H1 (cell line): ENCODE measurements around the gene RNF114. TPM values are rescaled to one million over a fixed set of nuclear protein-coding genes. Genes with fewer than 3 reads are reported as not detected.

ENCODE experiments used
- CTCF ChIA-PET: fragments of 300-600 bp; sonication (Branson Sonifier 250); formaldehyde crosslinking; loops from one replicate; lab custom pipeline; 2021; ENCODE audit not compliant: partially characterized antibody; lab: Charles Lee
- POLR2A ChIA-PET: fragments of 300-600 bp; sonication (Branson Sonifier 250); formaldehyde crosslinking; loops from one replicate; lab custom pipeline; 2021; ENCODE audit warnings: inconsistent platforms; ENCODE audit not compliant: partially characterized antibody; lab: Charles Lee
- DNase-seq, 2 experiments: peaks; one replicate each; pipeline versions ENCODE4 v3.0.0 to v3.0.0-alpha.2; 2010 to 2022; ENCODE audit warnings: low spot score in 2 of 2, low read depth in 1 of 2, mixed read lengths in 1 of 2
- FAIRE-seq: peaks from 2 replicates; lab custom pipeline; 2011; peaks lifted over from hg19 to GRCh38; lab: Jason Lieb, UNC
- H2AFZ ChIP-seq: 2 replicates; pipeline ENCODE4 v1.8.1; 2012; ENCODE audit warnings: low read length, inconsistent platforms
- H2AK5ac ChIP-seq: 2 replicates; pipeline ENCODE4 v1.6.1; 2013; ENCODE audit warnings: low read depth, low read length
- H2BK120ac ChIP-seq: replicated peaks from 2 replicates; pipeline ENCODE3; 2013; ENCODE audit warnings: low read depth, low read length, inconsistent platforms
- H2BK12ac ChIP-seq: 2 replicates; pipeline ENCODE4 v1.6.1; 2013; ENCODE audit warnings: low read depth, low read length
- H2BK15ac ChIP-seq: 2 replicates; pipeline ENCODE4 v1.6.1; 2013; ENCODE audit warnings: low read length
- H2BK20ac ChIP-seq: 2 replicates; pipeline ENCODE4 v1.6.1; 2013; ENCODE audit warnings: low read length
- H2BK5ac ChIP-seq: 2 replicates; pipeline ENCODE4 v1.6.1; 2013; ENCODE audit warnings: low read depth, low read length
- H3K14ac ChIP-seq: 2 replicates; pipeline ENCODE4 v1.6.1; 2013; ENCODE audit warnings: inconsistent platforms; ENCODE audit not compliant: insufficient read length
- H3K18ac ChIP-seq: 2 replicates; pipeline ENCODE4 v1.6.1; 2013; ENCODE audit warnings: low read length; ENCODE audit errors: extremely low read depth
- H3K23ac ChIP-seq: 2 replicates; pipeline ENCODE4 v1.6.1; 2013; ENCODE audit warnings: inconsistent platforms; ENCODE audit not compliant: insufficient read length
- H3K23me2 ChIP-seq: 2 replicates; pipeline ENCODE4 v1.6.1; 2013; ENCODE audit warnings: low read depth, low read length
- H3K27ac ChIP-seq: 2 replicates; pipeline ENCODE4 v1.6.1; 2011; ENCODE audit warnings: low read depth, low read length, inconsistent platforms
- H3K27me3 ChIP-seq, 4 experiments: replicated peaks in 1 of 4; 1 replicate in 1 of 4; 2 replicates in 3 of 4; pipeline versions ENCODE4 v1.6.1 to v1.8.1; 2011 to 2013; ENCODE audit warnings: low read length in 3 of 4, mild to moderate bottlenecking in 3 of 4, inconsistent platforms in 2 of 4, mixed read lengths in 2 of 4, moderate library complexity in 1 of 4; ENCODE audit not compliant: control insufficient read depth in 3 of 4, insufficient read depth in 3 of 4; ENCODE audit errors: extremely low read depth in 1 of 4
- H3K36me3 ChIP-seq, 4 experiments: 2 replicates each; pipeline versions ENCODE4 v1.6.1 to v1.8.1; 2011 to 2013; ENCODE audit warnings: mild to moderate bottlenecking in 4 of 4, low read length in 3 of 4, moderate library complexity in 2 of 4, control low read depth in 1 of 4, inconsistent platforms in 1 of 4; ENCODE audit not compliant: insufficient read depth in 4 of 4, control insufficient read depth in 2 of 4
- H3K4ac ChIP-seq: replicated peaks from 2 replicates; pipeline ENCODE3; 2013; ENCODE audit warnings: low read length, low read depth, mixed read lengths, inconsistent platforms; ENCODE audit not compliant: insufficient read length
- H3K4me1 ChIP-seq, 4 experiments: replicated peaks in 1 of 4; 1 replicate in 1 of 4; 2 replicates in 3 of 4; pipeline versions ENCODE4 v1.6.1 to v1.8.1; 2011 to 2013; ENCODE audit warnings: low read length in 3 of 4, inconsistent platforms in 2 of 4, mixed read lengths in 1 of 4; ENCODE audit not compliant: insufficient read depth in 4 of 4, control insufficient read depth in 3 of 4
- H3K4me2 ChIP-seq, 2 experiments: 2 replicates each; pipeline versions ENCODE4 v1.6.1 to v1.8.1; 2011 to 2013; ENCODE audit warnings: low read depth in 2 of 2, low read length in 2 of 2, control low read depth in 1 of 2, inconsistent platforms in 1 of 2, mild to moderate bottlenecking in 1 of 2; ENCODE audit not compliant: insufficient read depth in 1 of 2
- H3K4me3 ChIP-seq, 4 experiments: fragments of 200-600, 300-600 bp in 1 of 4; sonication (generic), shearing (Covaris generic), sonication (Bioruptor Twin) in 1 of 4; 2 replicates each; pipeline versions ENCODE4 v1.5.1 to v1.8.1; 2011 to 2016; ENCODE audit warnings: low read length in 4 of 4, low read depth in 3 of 4, control low read depth in 2 of 4, inconsistent platforms in 2 of 4, mild to moderate bottlenecking in 2 of 4, mixed read lengths in 1 of 4, moderate library complexity in 1 of 4; ENCODE audit not compliant: insufficient read depth in 2 of 4; ENCODE audit errors: extremely low read depth in 1 of 4
- H3K56ac ChIP-seq: replicated peaks from 2 replicates; pipeline ENCODE3; 2013; ENCODE audit warnings: low read depth, mild to moderate bottlenecking, mixed read lengths, low read length, inconsistent platforms; ENCODE audit not compliant: insufficient read length
- H3K79me1 ChIP-seq: 2 replicates; pipeline ENCODE4 v1.6.1; 2013; ENCODE audit warnings: low read depth, low read length, control low read depth
- H3K79me2 ChIP-seq, 2 experiments: 2 replicates each; pipeline versions ENCODE4 v1.6.1 to v1.8.1; 2012 to 2013; ENCODE audit warnings: low read length in 2 of 2, mild to moderate bottlenecking in 2 of 2, inconsistent platforms in 1 of 2; ENCODE audit not compliant: insufficient read depth in 2 of 2, control insufficient read depth in 1 of 2
- H3K9ac ChIP-seq, 4 experiments: replicated peaks in 1 of 4; 1 replicate in 1 of 4; 2 replicates in 3 of 4; pipeline versions ENCODE4 v1.6.1 to v1.8.1; 2011 to 2013; ENCODE audit warnings: low read depth in 3 of 4, low read length in 3 of 4, control low read depth in 2 of 4, mild to moderate bottlenecking in 2 of 4, moderate library complexity in 2 of 4, inconsistent platforms in 1 of 4; ENCODE audit errors: extremely low read depth in 1 of 4
- H3K9me3 ChIP-seq, 2 experiments: 2 replicates each; pipeline versions ENCODE4 v1.6.1 to v1.8.1; 2012 to 2013; ENCODE audit warnings: mild to moderate bottlenecking in 2 of 2, moderate library complexity in 2 of 2, control low read depth in 1 of 2, inconsistent platforms in 1 of 2, low read depth in 1 of 2, low read length in 1 of 2, mixed read lengths in 1 of 2; ENCODE audit not compliant: insufficient read depth in 2 of 2
- H4K20me1 ChIP-seq, 2 experiments: replicated peaks in 1 of 2; 2 replicates each; pipeline versions ENCODE3 to v1.8.1; 2011 to 2013; ENCODE audit warnings: inconsistent platforms in 2 of 2, low read length in 2 of 2, mild to moderate bottlenecking in 1 of 2; ENCODE audit not compliant: insufficient read depth in 2 of 2, control insufficient read depth in 1 of 2
- H4K5ac ChIP-seq: 2 replicates; pipeline ENCODE4 v1.6.1; 2013; ENCODE audit warnings: low read length, low read depth, mixed read lengths, inconsistent platforms; ENCODE audit not compliant: insufficient read length
- H4K8ac ChIP-seq: 2 replicates; pipeline ENCODE4 v1.8.0; 2013; ENCODE audit warnings: mild to moderate bottlenecking, moderate library complexity, low read length, inconsistent platforms; ENCODE audit not compliant: insufficient read depth; ENCODE audit errors: extremely low read depth
- H4K91ac ChIP-seq: replicated peaks from 2 replicates; pipeline ENCODE3; 2013; ENCODE audit warnings: low read length, mixed read lengths, inconsistent platforms; ENCODE audit not compliant: insufficient read length
- ASH2L ChIP-seq: fragments of 200-600, 300-600 bp; sonication (generic); IDR thresholded peaks from one replicate; pipeline ENCODE4 v1.7.1; 2017; ENCODE audit warnings: low read length
- CHD2 ChIP-seq: IDR thresholded peaks from 2 replicates; pipeline ENCODE4 v1.6.1; 2012; ENCODE audit warnings: low read length, improper control_type of control experiment
- EGR1 ChIP-seq: IDR thresholded peaks from 2 replicates; pipeline ENCODE4 v1.6.1; 2011; ENCODE audit warnings: low read depth, low read length, borderline replicate concordance
- EP300 ChIP-seq, 2 experiments: IDR thresholded peaks; 1 replicate in 1 of 2; 2 replicates in 1 of 2; pipeline ENCODE4 v1.6.1; 2011 to 2012; ENCODE audit warnings: low read depth in 2 of 2, low read length in 2 of 2, mild to moderate bottlenecking in 2 of 2, borderline replicate concordance in 1 of 2, inconsistent platforms in 1 of 2, moderate library complexity in 1 of 2
- GABPA ChIP-seq: IDR thresholded peaks from 2 replicates; pipeline ENCODE4 v1.6.1; 2011; ENCODE audit warnings: mild to moderate bottlenecking, low read length, moderate library complexity, borderline replicate concordance; ENCODE audit not compliant: insufficient read depth
- JUN ChIP-seq: IDR thresholded peaks from 2 replicates; pipeline ENCODE4 v1.6.1; 2011; ENCODE audit warnings: low read depth, mild to moderate bottlenecking, improper control_type of control experiment, low read length
- KDM4A ChIP-seq: IDR thresholded peaks from one replicate; pipeline ENCODE4 v1.7.1; 2012; ENCODE audit warnings: low read depth, mild to moderate bottlenecking, moderate library complexity, low read length, inconsistent platforms; ENCODE audit not compliant: severe bottlenecking
- NRF1 ChIP-seq: IDR thresholded peaks from 2 replicates; pipeline ENCODE4 v1.6.1; 2011; ENCODE audit warnings: mild to moderate bottlenecking, low read depth, low read length, improper control_type of control experiment
- PHF8 ChIP-seq: fragments of 200-600 bp; sonication (generic); conservative IDR thresholded peaks from 2 replicates; pipeline ENCODE4 v1.7.1; 2012; ENCODE audit warnings: low read depth, mild to moderate bottlenecking, inconsistent platforms, low read length, moderate library complexity
- TAF7 ChIP-seq: optimal IDR thresholded peaks from 2 replicates; pipeline ENCODE3; 2011; ENCODE audit warnings: low read depth, mild to moderate bottlenecking, inconsistent platforms, low read length, moderate library complexity, borderline replicate concordance
- WGBS, 2 experiments: shearing (Covaris generic) in 1 of 2; methylation state at CpG; one replicate each; pipeline versions ENCODE4 v1.1.6 to v1.1.7; 2013 to 2015; ENCODE audit warnings: low lambda C conversion rate in 2 of 2, mixed read lengths in 2 of 2, inconsistent platforms in 1 of 2, low coverage in 1 of 2, missing lambda C conversion rate in 1 of 2; ENCODE audit not compliant: insufficient replicate concordance in 2 of 2, insufficient coverage in 1 of 2, insufficient read length in 1 of 2; ENCODE audit errors: extremely low coverage in 1 of 2, missing lambda C conversion rate in 1 of 2; 5-methylcytosine and 5-hydroxymethylcytosine counted together
- polyA plus RNA-seq, 7 experiments: library from polyadenylated mRNA; depleted of rRNA in 3 of 7; stranded (reverse) in 5 of 7; unstranded in 2 of 7; fragments of >200 nt in 5 of 7; fragments of 200-250 nt in 2 of 7; gene quantifications; 1 replicate in 5 of 7; 2 replicates in 1 of 7; 4 replicates in 1 of 7; pipeline versions ENCODE4 v1.2.1 to v1.2.3, GENCODE V29; 2011 to 2013; ENCODE audit warnings: missing spikeins in 2 of 7, mixed read lengths in 2 of 7
- total RNA-seq: library from RNA; stranded (reverse); fragmentation: NEBNext Ultra II Directional; extraction: Animal tissue kit (Norgen Biotek cat#: 25700); gene quantifications from 2 replicates; pipeline ENCODE4 v1.2.1, GENCODE V29; 2021
- TF ChIP-seq, protein P1 (sequence below): IDR thresholded peaks from 2 replicates; pipeline ENCODE4 v1.6.1; 2012; ENCODE audit warnings: inconsistent platforms

The RNF114 gene
- total and polyA plus RNA-seq, 2 of the 8 experiments (the other 6 are each of a cell fraction or from before 2014, with no cell fraction given) = 81.7 to 89.9 TPM

DNA sequence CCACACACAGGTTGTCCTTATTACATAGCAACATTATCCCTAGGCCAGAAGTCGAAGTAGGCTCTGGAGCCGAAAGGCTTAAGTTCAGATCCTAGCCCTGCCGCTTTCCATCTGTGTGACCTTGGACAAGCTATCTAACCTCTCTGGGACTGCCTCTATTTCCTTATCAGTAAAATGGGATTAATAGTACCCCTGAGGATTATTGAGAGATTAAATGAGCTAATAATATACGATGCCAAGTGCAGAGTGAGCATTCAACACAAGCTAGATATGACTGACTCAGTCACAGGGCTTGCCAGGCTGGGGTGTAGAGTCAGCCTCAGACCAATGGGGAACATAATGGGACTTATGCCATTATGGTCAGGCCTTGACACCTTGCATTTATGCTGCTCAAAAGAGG, 11.9 kb upstream of the RNF114 start:
- H3K56ac ChIP-seq = no peak overlapping the region
- no peak for FAIRE-seq
- TF ChIP-seq KDM4A = no peak
- TF ChIP-seq, protein P1, sequence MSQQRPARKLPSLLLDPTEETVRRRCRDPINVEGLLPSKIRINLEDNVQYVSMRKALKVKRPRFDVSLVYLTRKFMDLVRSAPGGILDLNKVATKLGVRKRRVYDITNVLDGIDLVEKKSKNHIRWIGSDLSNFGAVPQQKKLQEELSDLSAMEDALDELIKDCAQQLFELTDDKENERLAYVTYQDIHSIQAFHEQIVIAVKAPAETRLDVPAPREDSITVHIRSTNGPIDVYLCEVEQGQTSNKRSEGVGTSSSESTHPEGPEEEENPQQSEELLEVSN = no peak
- TF ChIP-seq EGR1 = no peak
- no peak for TF ChIP-seq JUN
- TF ChIP-seq TAF7 = no peak
- no peak for TF ChIP-seq ASH2L
- TF ChIP-seq EP300 (IDR thresholded peaks at IDR 0.05; ENCODE audit: borderline replicate concordance in 1 of 2, low read depth in 2 of 2, low read length in 2 of 2) = no peak
- TF ChIP-seq PHF8 = no peak
- TF ChIP-seq NRF1 = no peak
- TF ChIP-seq CHD2 = no peak
- no peak for TF ChIP-seq GABPA
- TF ChIP-seq, all 59 proteins: peak for 0
- H3K4me2 ChIP-seq = no peak overlapping the region
- no peak for DNase-seq
- no peak overlapping the region for H3K4ac ChIP-seq
- H2AFZ ChIP-seq = no peak overlapping the region
- no peak overlapping the region for H4K5ac ChIP-seq
- H3K23ac ChIP-seq = no peak overlapping the region
- no peaks in the 10 kb centered on the region for H4K20me1 ChIP-seq
- H3K79me2 ChIP-seq = no peaks in the 10 kb centered on the region
- no peaks in the 10 kb centered on the region for H3K36me3 ChIP-seq
- no peak overlapping the region for H2BK15ac ChIP-seq
- no peaks in the 10 kb centered on the region for H3K27me3 ChIP-seq
- POLR2A ChIA-PET = interaction anchor here (1.4 kb wide), 1 partner anchor 13 kb away, joined by 3 read pairs; no protein-coding TSS in a partner anchor
- no peaks in the 10 kb centered on the region for H3K79me1 ChIP-seq
- no peak overlapping the region for H2BK20ac ChIP-seq
- H3K4me1 ChIP-seq = no peaks in the 10 kb centered on the region
- H2BK12ac ChIP-seq = no peak overlapping the region
- no peak overlapping the region for H4K91ac ChIP-seq
- H3K23me2 ChIP-seq = no peaks in the 10 kb centered on the region
- no peak overlapping the region for H3K14ac ChIP-seq
- H3K4me3 ChIP-seq = no peak overlapping the region
- no peak overlapping the region for H4K8ac ChIP-seq
- no peaks in the 10 kb centered on the region for H3K9me3 ChIP-seq
- H2AK5ac ChIP-seq = no peak overlapping the region
- H2BK5ac ChIP-seq = no peak overlapping the region
- no peak overlapping the region for H3K27ac ChIP-seq
- WGBS, 2 experiments = 80% methylated on average over 4 of the region's 4 CpGs; no CpG with 5 or more reads in 1 of the 2 experiments
- no peak overlapping the region for H3K18ac ChIP-seq
- H2BK120ac ChIP-seq = no peak overlapping the region
- CTCF ChIA-PET = interaction anchor here (1.1 to 1.6 kb wide), 4 partner anchors 8 to 147 kb away, joined by 4 to 6 read pairs (median 4); partner anchors contain the start of gene SPATA2
- H3K9ac ChIP-seq = no peak overlapping the region
